ENCODE measurements around the gene CHCHD10. TPM values are rescaled to one million over a fixed set of nuclear protein-coding genes. Genes with fewer than 3 reads are reported as not detected.

The CHCHD10 gene
- total RNA-seq, 1 experiment from 2014 or later = 43.5 TPM

DNA sequence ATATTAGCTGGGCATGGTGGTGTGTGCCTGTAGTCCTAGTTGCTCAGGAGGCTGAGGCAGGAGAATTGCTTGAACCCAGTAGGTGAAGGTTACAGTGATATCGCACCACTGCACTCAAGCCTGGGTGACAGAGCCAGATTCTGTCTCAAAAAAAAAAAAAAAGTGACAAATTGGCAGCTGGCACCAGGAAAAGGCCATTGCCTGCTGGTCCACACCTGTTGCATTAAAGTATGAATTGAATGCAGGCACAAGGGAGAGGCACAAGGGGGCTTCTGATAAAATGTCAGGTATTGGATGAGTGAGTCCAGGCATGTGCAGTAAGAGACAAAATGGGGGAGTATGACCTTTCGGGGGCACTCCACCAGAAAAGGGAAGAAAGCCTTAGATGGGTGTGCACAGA, 45.0 kb downstream of the CHCHD10 start:
- BruUV-seq (replicated peaks) = no TSS peak
- no peak for TF ChIP-seq EZH2 (IDR thresholded peaks at IDR 0.05; ENCODE audit: low read depth)
- TF ChIP-seq, protein P1, sequence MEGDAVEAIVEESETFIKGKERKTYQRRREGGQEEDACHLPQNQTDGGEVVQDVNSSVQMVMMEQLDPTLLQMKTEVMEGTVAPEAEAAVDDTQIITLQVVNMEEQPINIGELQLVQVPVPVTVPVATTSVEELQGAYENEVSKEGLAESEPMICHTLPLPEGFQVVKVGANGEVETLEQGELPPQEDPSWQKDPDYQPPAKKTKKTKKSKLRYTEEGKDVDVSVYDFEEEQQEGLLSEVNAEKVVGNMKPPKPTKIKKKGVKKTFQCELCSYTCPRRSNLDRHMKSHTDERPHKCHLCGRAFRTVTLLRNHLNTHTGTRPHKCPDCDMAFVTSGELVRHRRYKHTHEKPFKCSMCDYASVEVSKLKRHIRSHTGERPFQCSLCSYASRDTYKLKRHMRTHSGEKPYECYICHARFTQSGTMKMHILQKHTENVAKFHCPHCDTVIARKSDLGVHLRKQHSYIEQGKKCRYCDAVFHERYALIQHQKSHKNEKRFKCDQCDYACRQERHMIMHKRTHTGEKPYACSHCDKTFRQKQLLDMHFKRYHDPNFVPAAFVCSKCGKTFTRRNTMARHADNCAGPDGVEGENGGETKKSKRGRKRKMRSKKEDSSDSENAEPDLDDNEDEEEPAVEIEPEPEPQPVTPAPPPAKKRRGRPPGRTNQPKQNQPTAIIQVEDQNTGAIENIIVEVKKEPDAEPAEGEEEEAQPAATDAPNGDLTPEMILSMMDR (conservative IDR thresholded peaks at IDR 0.05) = no peak
- Histone ChIP-seq H3F3A (ENCODE audit: insufficient read depth, low read depth) (peaks cover 16% of the 10 kb centered on the region), H2AFZ (no peak overlapping the region), H3K9me3 (ENCODE audit: insufficient read depth, low read depth) (no peaks in the 10 kb centered on the region), H3K9me2 (ENCODE audit: insufficient read depth) (no peaks in the 10 kb centered on the region), H3K27me3 (ENCODE audit: insufficient read depth, low read depth) (no peaks in the 10 kb centered on the region), H4K20me1 (ENCODE audit: insufficient read depth) (no peaks in the 10 kb centered on the region), H3K4me2 (no peak overlapping the region), H3K4me1 (replicated peaks; ENCODE audit: insufficient read depth) (peaks cover 20% of the 10 kb centered on the region), H3K27ac (no peak overlapping the region), H3K4me3 (no peak overlapping the region), H3K36me3 (ENCODE audit: low read depth) (no peaks in the 10 kb centered on the region), H3K79me2 (ENCODE audit: low read depth) (no peaks in the 10 kb centered on the region)
- DNase-seq = no peak
- ChIA-PET CTCF (no interaction called here), POLR2A (ENCODE audit: unreplicated experiment) (no interaction called here)
- intact Hi-C loops (cut with micrococcal nuclease; ENCODE audit: unreplicated experiment) = no loop called here

DNA sequence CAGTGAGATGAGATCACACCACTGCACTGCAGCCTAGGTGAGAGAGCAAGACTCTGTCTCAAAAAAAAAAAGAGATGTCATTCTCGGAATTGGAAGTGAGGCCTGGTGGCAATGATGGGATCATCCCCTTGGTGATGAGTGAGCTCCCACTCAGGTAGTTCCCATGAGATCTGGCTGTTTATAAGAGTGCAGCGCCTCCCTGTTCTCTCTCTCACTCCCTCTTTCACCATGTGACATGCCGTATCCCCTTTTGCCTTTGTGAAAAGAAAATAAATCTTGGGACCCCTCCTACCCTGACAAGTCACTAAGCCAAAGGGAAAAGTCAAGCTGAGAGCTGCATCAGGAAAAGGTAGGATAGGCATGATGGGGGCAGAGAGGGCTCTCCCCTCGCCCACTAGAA, 45.6 kb downstream of the CHCHD10 start:
- H4K20me1 ChIP-seq (ENCODE audit: insufficient read depth) = no peaks in the 10 kb centered on the region
- intact Hi-C loops (cut with micrococcal nuclease; ENCODE audit: unreplicated experiment) = no loop called here
- ChIA-PET CTCF (interaction anchor here (0.6 kb wide), 1 partner anchor 165 kb away, joined by 3 read pairs; no protein-coding TSS in a partner anchor), POLR2A (ENCODE audit: unreplicated experiment) (interaction anchor here (0.6 kb wide), 1 partner anchor 11 kb away, joined by 3 read pairs; no protein-coding TSS in a partner anchor)
- no peaks in the 10 kb centered on the region for H3K36me3 ChIP-seq (ENCODE audit: low read depth)
- no peak overlapping the region for H2AFZ ChIP-seq
- no peak overlapping the region for H3K27ac ChIP-seq
- peaks cover 23% of the 10 kb centered on the region for H3K4me1 ChIP-seq (replicated peaks; ENCODE audit: insufficient read depth)
- peaks cover 16% of the 10 kb centered on the region for H3F3A ChIP-seq (ENCODE audit: insufficient read depth, low read depth)
- H3K9me3 ChIP-seq (ENCODE audit: insufficient read depth, low read depth) = no peaks in the 10 kb centered on the region
- no peak overlapping the region for H3K4me2 ChIP-seq
- no peaks in the 10 kb centered on the region for H3K79me2 ChIP-seq (ENCODE audit: low read depth)
- no peak overlapping the region for H3K4me3 ChIP-seq
- H3K27me3 ChIP-seq (ENCODE audit: insufficient read depth, low read depth) = no peaks in the 10 kb centered on the region
- no peaks in the 10 kb centered on the region for H3K9me2 ChIP-seq (ENCODE audit: insufficient read depth)
- TF ChIP-seq, protein P1 (conservative IDR thresholded peaks at IDR 0.05) = no peak
- no peak for TF ChIP-seq EZH2 (IDR thresholded peaks at IDR 0.05; ENCODE audit: low read depth)
- BruUV-seq (replicated peaks) = no TSS peak
- DNase-seq = no peak

DNA sequence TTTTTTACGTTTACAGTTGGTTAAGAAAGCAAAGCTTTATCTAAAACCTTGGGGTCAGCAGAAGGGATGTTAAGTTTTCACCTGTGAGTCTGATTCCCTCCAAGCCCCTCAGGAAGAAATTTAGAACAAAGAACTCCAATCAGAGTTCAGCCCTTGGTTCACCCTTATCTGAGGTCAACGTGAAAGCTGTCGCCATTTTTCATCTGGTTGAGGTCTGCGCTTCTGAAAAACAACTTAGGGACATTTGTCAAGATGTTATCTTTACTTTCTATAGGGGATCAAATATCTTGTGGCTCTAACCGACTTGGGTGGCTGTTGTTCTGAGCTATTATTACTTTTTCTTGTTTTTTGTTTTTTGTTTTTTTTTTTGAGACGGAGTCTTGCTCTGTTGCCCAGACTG, 46.9 kb downstream of the CHCHD10 start:
- Histone ChIP-seq H3K4me2 (no peak overlapping the region), H3F3A (ENCODE audit: insufficient read depth, low read depth) (peaks cover 16% of the 10 kb centered on the region), H3K79me2 (ENCODE audit: low read depth) (peaks cover 10% of the 10 kb centered on the region), H3K4me1 (replicated peaks; ENCODE audit: insufficient read depth) (peaks cover 23% of the 10 kb centered on the region), H3K27ac (no peak overlapping the region), H2AFZ (no peak overlapping the region), H3K9me2 (ENCODE audit: insufficient read depth) (no peaks in the 10 kb centered on the region), H3K27me3 (ENCODE audit: insufficient read depth, low read depth) (no peaks in the 10 kb centered on the region), H3K9me3 (ENCODE audit: insufficient read depth, low read depth) (no peaks in the 10 kb centered on the region), H4K20me1 (ENCODE audit: insufficient read depth) (no peaks in the 10 kb centered on the region), H3K4me3 (no peak overlapping the region), H3K36me3 (ENCODE audit: low read depth) (no peaks in the 10 kb centered on the region)
- POLR2A ChIA-PET (ENCODE audit: unreplicated experiment) = no interaction called here
- BruUV-seq (replicated peaks) = no TSS peak
- DNase-seq = no peak
- TF ChIP-seq, protein P1 (conservative IDR thresholded peaks at IDR 0.05) = no peak
- TF ChIP-seq EZH2 (IDR thresholded peaks at IDR 0.05; ENCODE audit: low read depth) = no peak
- intact Hi-C loops (cut with micrococcal nuclease; ENCODE audit: unreplicated experiment) = no loop called here
- CTCF ChIA-PET = no interaction called here

Data from PC-9 (cell line).